C4-2B (cell line): ENCODE results near the gene IGFBP7.

Experiments
- CTCF ChIP-seq: fragments of 450-650 bp; conservative IDR thresholded peaks from 2 replicates; pipeline ENCODE4 v1.5.1; 2017; ENCODE audit warnings: mild to moderate bottlenecking
- ZFX ChIP-seq: fragments of 450-650 bp; IDR thresholded peaks from 2 replicates; pipeline ENCODE4 v1.6.1; 2017

- TF ChIP-seq CTCF: no peak
- TF ChIP-seq ZFX: no peak
These were observed 46.2 kb upstream of the IGFBP7 start for GRCh38 chr4:57156242-57156990.
